ENCODE data around the gene NFATC2. TPM values are rescaled to one million over a fixed set of nuclear protein-coding genes. Genes with fewer than 3 reads are reported as not detected.

The NFATC2 gene
- total and polyA plus RNA-seq, 2 experiments from 2014 or later: 4.9 to 8.3 TPM

- no peak for TF ChIP-seq EZH2phosphoT487 (IDR thresholded peaks at IDR 0.05; ENCODE audit: low read depth, severe bottlenecking, unreplicated experiment)
- no peak for TF ChIP-seq EZH2 (IDR thresholded peaks at IDR 0.05; ENCODE audit: borderline replicate concordance)
- no peak for TF ChIP-seq CTCF (IDR thresholded peaks at IDR 0.05; ENCODE audit: poor library complexity)
- H3K27ac ChIP-seq: peak overlapping the region; percentile 48
- peak; percentile 79 for DNase-seq (ENCODE audit: low spot score)
- peaks cover 10% of the 10 kb centered on the region for H3K4me1 ChIP-seq (ENCODE audit: insufficient read depth)
- no peaks in the 10 kb centered on the region for H3K9me3 ChIP-seq (ENCODE audit: low read depth)
- no peaks in the 10 kb centered on the region for H3K27me3 ChIP-seq
- no peaks in the 10 kb centered on the region for H3K9me2 ChIP-seq (replicated peaks; ENCODE audit: insufficient read depth)
- no peak overlapping the region for H3K4me3 ChIP-seq
- WGBS (ENCODE audit: low lambda C conversion rate, missing lambda C conversion rate): 49% methylated on average over 14 of the region's 14 CpGs
- no peak overlapping the region for H2AFZ ChIP-seq
- peak overlapping the region; percentile 45 for H3K4me2 ChIP-seq
- no peaks in the 10 kb centered on the region for H4K20me1 ChIP-seq (ENCODE audit: insufficient read depth, poor library complexity, severe bottlenecking)
- no peaks in the 10 kb centered on the region for H3K36me3 ChIP-seq (replicated peaks; ENCODE audit: insufficient read depth, low read depth)
- H3K79me2 ChIP-seq: no peaks in the 10 kb centered on the region
Measured at GRCh38 chr20:51447097-51447764, 95.3 kb downstream of the NFATC2 start.

GRCh38 chr20:51446656-51447055 is 95.9 kb downstream of the NFATC2 start:
- no peak for TF ChIP-seq EZH2phosphoT487 (IDR thresholded peaks at IDR 0.05; ENCODE audit: low read depth, severe bottlenecking, unreplicated experiment)
- TF ChIP-seq EZH2 (IDR thresholded peaks at IDR 0.05; ENCODE audit: borderline replicate concordance): no peak
- TF ChIP-seq CTCF (IDR thresholded peaks at IDR 0.05; ENCODE audit: poor library complexity): no peak
- H3K27ac ChIP-seq: peak overlapping the region; percentile 48
- H3K4me1 ChIP-seq (ENCODE audit: insufficient read depth): peaks cover 10% of the 10 kb centered on the region
- H3K4me2 ChIP-seq: peak overlapping the region; percentile 45
- DNase-seq (ENCODE audit: low spot score): peak; percentile 67
- no peaks in the 10 kb centered on the region for H3K36me3 ChIP-seq (replicated peaks; ENCODE audit: insufficient read depth, low read depth)
- H3K9me3 ChIP-seq (ENCODE audit: low read depth): no peaks in the 10 kb centered on the region
- H3K4me3 ChIP-seq: no peak overlapping the region
- 43% methylated on average over 10 of the region's 10 CpGs for WGBS (ENCODE audit: low lambda C conversion rate, missing lambda C conversion rate)
- no peaks in the 10 kb centered on the region for H3K79me2 ChIP-seq
- no peak overlapping the region for H2AFZ ChIP-seq
- H3K9me2 ChIP-seq (replicated peaks; ENCODE audit: insufficient read depth): no peaks in the 10 kb centered on the region
- H4K20me1 ChIP-seq (ENCODE audit: insufficient read depth, poor library complexity, severe bottlenecking): no peaks in the 10 kb centered on the region
- H3K27me3 ChIP-seq: no peaks in the 10 kb centered on the region

GRCh38 chr20:51446230-51446629 is 96.3 kb downstream of the NFATC2 start:
- TF ChIP-seq EZH2phosphoT487 (IDR thresholded peaks at IDR 0.05; ENCODE audit: low read depth, severe bottlenecking, unreplicated experiment) (no peak), EZH2 (IDR thresholded peaks at IDR 0.05; ENCODE audit: borderline replicate concordance) (no peak), CTCF (IDR thresholded peaks at IDR 0.05; ENCODE audit: poor library complexity) (no peak)
- Histone ChIP-seq H3K9me2 (replicated peaks; ENCODE audit: insufficient read depth) (no peaks in the 10 kb centered on the region), H3K4me2 (peak overlapping the region; percentile 45), H3K27ac (peak overlapping the region; percentile 48), H4K20me1 (ENCODE audit: insufficient read depth, poor library complexity, severe bottlenecking) (no peaks in the 10 kb centered on the region), H2AFZ (no peak overlapping the region), H3K79me2 (no peaks in the 10 kb centered on the region), H3K36me3 (replicated peaks; ENCODE audit: insufficient read depth, low read depth) (no peaks in the 10 kb centered on the region), H3K9me3 (ENCODE audit: low read depth) (no peaks in the 10 kb centered on the region), H3K4me3 (no peak overlapping the region), H3K27me3 (no peaks in the 10 kb centered on the region), H3K4me1 (ENCODE audit: insufficient read depth) (peaks cover 10% of the 10 kb centered on the region)
- WGBS (ENCODE audit: low lambda C conversion rate, missing lambda C conversion rate): 73% methylated on average over 2 of the region's 2 CpGs
- DNase-seq (ENCODE audit: low spot score): no peak
